ENCODE results near the gene LDLRAP1.

LDLRAP1 gene

DNA sequence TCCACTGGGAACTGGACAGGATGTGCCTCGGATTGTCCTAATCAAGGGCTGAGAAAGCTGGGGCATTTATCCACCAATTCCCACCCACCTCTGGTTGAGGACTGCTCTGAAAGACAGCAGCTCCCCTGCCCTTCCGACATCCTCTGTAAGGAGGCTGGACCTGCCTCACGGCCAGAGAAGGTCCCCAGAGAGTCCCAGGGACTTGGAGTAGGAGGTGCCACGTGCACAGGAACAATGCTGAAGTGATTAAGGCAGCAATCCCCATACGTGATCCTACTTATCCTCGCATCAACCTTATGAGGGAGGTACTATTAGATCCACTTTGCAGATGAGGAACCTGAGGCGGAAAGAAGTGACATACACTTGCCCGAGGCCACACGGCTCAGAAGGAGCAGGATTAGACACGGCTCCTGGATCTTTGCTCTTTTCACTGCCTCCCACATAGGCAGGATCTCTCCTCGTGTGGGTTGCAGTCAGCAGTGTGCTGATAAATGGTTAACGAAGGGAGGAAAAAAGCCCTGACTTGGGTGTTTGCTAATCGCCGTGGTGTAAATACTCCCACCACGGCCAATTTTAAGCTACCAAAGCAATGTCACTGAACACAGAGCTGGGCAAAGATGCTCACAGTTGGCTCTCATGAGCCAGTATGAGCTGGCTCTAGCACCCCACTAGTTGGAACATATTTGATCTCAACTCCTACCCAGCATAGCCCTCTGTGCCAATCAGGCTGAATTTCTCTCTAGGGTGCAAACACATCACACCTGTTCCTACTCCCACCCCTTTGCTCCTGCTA is 18.6 kb upstream of the LDLRAP1 start:
- no peak for DNase-seq (ENCODE audit: low read depth in 2 of 2)

DNA sequence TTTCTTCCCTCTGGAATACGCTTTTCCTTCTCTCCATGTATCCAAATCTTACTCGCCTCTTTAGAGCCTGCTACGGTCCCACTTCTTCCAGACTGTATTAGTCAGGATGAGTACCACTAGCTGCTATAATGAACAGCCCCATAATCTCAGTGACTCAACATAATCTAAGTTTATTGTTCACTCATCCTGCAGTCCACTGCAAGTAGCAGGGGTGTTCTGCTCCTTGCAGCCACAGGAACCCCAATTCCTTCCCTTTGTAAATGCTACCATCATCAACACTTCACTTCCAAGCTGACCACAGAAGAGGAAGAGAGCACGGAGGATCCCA is 18.1 kb upstream of the LDLRAP1 start:
- no peak for DNase-seq (ENCODE audit: low read depth in 2 of 2)

DNA sequence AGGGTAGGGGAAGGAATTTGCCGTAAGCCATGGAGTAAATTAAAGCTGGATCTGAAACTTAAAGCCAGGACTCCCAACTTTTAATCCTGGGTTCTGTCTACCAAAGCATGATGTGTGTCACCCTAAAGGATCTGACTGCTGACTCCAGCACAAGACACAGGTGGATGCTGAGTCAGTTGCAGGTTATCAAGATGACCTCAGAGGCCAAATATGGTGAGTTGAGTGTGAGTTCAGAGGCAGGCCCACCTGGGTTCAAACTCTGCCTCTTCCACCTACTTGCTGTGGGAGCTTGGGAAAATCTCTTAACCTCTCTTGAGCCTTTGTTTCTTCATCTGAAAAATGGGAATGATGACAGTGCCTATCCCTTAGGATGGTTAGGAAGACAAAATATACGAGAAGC is 16.7 kb upstream of the LDLRAP1 start:
- DNase-seq (ENCODE audit: low read depth in 2 of 2): no peak

DNA sequence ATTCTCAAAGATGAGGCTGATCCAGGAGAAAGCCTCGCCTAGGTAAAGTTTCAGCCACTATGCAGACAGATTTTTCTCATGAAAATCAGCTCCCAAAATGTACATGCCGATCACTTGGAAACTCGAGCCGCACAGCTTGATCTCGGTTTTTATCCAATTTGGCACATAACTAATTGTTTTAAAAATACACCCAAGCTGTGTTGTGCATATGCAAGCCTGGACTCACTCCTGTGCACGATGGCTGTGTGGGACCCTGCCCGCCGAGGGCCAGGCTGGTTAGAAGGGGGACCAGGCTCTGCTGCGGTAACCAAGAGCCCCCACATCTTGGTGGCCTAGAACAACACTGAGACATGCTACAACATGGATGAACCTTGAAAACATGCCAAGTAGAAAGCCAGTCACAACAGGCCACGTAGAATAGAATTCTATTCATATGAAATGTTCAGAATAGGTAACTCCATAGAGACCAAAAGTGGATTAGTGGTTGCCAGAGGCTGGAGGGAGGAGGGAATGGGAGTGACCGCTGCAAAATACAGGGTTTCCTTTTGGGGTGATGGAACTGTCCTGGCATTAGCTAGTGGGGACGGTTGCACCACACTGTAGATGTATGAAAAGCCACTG is 16.1 kb upstream of the LDLRAP1 start:
- DNase-seq (ENCODE audit: low read depth in 2 of 2): no peak

DNA sequence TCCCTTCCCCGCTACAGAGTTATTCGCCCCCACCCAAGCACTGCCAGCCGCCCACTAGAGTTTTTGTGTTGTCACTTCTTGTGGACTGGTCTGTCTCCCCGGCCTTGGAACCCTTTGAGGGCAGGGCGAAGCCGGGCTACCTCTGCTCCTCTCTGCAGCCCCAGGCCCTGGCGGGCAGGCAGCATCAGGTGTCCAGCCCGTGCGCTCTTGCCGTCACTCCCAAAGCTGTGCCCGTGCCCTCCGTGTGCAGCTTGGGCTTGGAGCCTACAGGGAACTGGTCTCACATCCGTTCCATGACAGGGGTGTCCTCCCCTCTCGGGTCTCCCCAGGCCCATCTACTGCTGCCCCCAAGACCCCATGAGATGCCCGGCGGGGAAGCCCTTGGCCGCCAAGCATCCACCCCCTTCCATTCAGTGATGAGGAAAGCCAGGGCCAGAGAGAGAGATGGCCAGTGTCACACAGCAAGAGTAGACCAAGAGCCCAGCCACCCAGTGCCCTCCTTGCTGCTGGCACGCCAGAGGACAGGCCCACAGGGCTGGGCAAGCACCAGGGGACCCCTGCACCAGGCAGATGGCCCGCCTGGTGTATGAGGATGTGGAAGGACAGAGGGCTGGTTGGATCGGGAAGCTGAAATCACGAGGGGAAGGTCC is 15.3 kb upstream of the LDLRAP1 start:
- no peak for DNase-seq (ENCODE audit: low read depth in 2 of 2)

DNA sequence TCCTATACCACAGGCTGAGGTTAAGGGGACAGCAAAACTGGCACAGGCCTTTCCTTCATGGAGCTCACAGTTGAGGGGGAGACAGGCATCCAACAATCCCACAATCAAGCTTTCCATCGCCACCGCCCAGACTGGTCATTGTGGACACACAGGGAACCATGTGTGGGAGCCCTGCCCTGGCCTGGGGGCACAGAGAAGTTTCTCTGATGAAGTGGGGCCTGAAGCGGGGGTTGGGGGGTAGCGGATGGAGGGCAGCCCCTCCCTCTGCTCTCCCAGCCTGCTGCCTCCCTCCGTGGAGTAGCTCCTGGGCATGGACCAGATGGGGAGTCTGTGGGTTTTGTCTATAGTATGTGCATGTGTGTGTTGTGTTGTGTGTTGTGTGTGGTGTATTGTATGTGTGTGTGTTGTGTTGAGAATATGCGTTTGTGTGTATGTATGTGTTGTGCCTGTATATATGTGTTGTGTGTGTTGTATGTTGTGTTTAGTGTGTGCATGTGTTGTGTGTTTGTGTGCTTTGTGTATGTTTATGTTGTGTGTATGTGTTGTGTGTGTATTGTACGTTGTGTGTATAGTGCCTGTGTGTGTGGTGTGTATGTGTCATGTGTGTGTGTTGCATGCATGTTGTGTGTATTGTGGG is 14.4 kb upstream of the LDLRAP1 start:
- DNase-seq (ENCODE audit: low read depth in 2 of 2): no peak

DNA sequence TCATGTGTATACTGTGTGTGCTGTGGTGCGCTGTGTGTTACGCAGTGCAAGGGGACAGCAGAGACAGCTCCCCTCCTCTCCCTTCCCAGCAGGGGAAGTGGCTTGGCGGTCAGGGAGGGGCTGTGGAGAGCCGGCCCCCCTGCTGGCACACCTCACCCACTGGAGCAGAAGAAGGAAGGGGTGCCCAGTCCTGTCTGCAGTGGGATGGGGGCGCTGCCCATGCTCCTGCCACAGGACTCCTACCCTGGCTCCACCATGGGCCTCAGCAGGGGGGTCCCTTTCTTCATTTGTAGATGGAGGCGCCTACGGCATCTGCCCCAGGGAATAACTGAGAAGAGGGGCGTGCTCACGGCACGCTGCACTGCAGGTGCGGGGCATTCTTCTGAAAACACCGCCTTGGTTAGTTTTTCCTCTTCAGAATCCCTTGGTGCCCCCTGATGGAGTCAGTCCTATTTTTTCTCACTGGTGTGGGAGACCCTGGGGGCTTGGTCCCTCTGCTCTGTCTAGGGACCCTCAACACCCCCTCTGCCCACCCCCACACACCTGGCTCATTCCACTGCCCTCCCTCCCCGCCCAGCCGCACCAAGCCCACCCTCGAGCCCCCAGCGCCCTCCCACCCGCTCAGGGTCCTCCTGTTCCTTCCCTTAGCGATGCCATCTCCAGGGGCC is 13.8 kb upstream of the LDLRAP1 start:
- no peak for DNase-seq (ENCODE audit: low read depth in 2 of 2)

DNA sequence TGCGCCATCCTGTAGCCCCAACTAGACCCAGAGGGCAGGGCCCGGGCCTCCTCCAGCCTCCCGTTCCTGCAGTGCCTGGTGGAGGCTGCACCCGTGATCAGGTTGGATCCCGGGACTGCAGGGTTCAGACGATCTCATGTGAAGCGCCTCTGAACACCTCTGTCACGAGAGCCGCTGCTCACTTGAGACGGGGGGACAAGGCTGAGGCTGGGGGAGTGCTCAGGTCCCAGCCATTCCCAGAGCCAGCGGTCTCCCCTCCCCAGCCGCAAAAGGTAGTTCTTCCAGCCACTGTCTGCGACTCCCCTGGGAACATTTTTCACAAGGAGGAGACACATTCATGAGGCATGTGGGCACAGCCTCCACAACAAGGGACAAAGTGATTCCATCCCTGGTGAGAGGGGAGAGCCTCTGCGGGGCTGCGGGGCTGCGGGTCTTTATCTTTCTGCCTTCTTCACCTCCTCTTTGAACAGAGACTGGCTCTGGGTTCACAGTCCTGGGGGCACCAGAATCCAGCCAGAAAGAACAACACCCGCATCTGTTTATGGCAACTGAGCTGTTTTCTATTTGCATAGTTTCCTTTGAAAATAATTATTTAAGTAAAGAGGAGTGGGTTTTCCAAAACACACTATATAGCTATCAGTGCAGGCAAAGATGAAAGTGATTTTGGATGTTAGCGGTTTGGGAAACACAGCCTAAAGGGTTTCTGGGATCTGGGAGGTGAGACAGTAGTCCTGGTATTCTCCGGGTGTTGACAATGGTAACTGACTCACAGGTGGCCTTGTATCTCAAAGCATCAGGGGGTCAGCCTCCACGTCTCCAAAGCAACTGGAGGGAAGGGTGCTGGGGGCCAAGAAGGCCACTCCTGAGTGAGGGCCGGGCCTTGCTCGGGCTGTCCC is 13.0 kb upstream of the LDLRAP1 start:
- no peak for DNase-seq (ENCODE audit: low read depth in 2 of 2)

DNA sequence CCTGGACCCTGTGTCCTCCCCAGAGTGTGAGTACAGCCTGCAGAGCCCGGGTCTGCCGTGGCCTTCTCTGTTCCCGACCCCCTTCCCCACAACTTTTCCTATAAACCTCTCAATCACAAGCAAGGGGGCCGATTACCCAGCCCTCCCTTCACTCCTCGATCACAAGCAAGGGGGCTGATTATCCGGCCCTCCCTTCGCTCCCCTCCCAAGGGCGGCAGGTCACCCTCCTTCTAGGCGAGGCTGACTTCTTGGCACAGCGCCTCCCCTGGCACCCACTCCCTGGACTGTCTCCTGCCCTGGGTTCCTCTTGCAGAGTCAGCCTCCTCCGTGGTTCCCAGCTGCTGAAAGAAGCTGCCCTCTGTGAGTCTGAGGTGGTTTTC is 12.3 kb upstream of the LDLRAP1 start:
- no peak for DNase-seq (ENCODE audit: low read depth in 2 of 2)

DNA sequence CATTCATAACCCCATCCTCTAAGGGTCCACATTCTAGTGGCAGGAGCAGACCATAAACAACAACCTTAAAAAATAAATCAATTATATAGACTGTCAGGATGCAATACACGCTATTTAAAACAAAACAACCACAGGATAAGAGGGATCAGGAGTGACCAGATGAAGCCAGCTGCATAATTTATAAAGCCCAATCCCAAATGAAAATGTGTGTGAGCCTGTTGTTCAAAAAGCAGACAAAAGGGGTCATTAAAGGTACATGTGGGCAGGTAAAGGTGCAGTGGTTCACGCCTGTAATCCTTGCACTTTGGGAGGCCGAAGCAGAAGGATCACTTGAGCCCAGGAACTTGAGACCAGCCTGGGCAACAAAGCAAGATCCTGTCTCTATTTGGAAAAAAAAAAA is 10.4 kb upstream of the LDLRAP1 start:
- DNase-seq (ENCODE audit: low read depth in 2 of 2): no peak

DNA sequence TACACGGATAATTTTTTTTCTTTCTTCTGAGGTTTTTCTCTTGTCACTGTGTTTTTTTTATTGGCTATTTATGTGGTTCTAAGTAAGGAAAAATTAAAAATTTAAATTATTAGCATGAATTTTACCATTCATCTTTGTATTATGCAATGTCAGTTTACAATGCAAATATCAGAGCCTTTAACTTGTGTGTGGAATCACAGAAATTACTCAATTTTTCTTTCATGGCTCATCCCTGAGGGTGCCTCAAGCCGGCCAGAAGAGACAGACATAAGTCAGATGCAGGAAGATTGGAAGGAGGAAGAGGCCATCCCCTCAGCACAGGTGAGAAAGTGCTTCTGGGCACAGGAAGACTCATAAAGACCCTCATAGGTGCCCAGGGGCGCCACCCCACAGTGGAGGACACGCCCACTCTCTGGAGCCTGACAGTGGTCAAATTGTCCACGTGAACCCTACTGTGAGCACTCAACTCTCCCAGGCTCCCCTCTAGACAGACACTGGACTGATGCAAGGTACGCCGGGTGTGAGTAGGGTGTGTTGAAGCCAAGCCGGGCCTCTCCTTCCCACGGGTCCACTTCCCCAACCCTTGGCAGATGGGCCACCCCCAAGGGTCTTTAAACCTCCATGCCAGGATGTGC is 9.5 kb upstream of the LDLRAP1 start:
- no peak for DNase-seq (ENCODE audit: low read depth in 2 of 2)

DNA sequence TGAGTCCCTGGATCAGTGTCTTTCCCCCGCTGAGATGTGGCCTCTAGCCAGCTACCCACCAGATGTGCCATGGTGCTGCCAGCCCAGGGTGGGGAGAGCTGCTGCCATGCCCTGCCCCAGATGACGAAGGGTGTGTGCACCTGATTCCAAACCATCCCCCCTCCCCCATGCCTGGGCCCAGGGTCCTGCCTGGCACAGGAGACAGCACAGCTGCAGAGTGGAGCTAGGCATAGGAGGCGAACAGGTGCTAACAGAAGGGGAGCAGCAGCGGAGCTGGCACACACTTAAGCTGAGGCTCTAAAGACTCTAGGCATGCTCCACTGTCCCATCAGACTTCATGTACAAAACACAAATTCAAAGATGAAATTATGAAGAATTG is 9.0 kb upstream of the LDLRAP1 start:
- DNase-seq (ENCODE audit: low read depth in 2 of 2): no peak

DNA sequence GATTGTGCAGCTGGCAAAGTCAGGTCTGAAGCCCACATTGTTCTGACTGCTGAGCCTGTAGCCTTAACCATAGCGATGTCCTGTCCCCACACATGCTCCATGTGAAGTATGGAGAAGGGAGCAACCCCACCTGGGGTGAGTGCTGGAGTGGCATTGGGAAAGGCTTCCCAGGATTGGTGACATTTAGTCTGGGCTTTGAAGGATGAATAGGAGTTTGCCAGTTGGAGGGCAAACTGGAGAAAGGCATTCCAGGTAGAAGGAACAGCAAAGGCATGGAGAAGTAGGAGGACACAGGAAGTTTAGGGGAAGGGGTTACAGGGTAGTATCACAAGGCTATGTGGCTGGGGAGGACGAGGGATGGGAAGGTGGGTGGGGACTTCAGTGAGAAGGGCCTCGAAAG is 7.3 kb upstream of the LDLRAP1 start:
- DNase-seq (ENCODE audit: low read depth in 2 of 2): no peak

DNA sequence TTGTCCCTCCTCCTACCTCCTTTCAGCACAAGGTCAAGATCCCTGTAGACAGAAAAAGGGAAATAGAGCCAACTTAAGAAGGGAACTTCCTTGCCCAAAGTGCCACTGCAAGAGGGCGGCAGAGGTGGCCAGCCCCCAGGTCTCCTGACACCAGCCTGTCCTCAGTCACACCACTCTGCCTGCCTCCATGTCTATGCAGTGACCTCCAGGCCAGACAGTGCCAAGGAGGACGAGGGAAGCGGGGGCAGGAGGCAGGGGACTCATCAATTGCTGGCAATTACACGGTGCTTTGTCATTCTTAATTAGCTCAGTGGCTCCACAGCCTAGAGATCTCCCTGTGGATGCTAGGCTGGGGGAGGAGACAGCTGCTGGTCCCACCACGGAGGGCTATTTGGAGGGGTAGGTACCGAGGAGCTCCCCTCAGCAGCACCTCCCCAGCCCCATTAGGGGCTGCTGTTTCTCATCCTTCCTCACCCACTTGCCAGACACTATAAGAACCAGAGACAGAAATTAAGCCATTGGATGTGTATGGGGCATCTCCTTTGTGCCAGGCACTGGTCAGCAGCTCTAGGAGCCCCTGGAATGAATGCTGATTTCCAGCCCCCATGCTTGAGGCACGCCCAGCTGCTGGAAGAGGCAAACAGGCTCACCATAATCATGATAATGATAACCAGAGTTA is 6.1 kb upstream of the LDLRAP1 start:
- no peak for DNase-seq (ENCODE audit: low read depth in 2 of 2)

DNA sequence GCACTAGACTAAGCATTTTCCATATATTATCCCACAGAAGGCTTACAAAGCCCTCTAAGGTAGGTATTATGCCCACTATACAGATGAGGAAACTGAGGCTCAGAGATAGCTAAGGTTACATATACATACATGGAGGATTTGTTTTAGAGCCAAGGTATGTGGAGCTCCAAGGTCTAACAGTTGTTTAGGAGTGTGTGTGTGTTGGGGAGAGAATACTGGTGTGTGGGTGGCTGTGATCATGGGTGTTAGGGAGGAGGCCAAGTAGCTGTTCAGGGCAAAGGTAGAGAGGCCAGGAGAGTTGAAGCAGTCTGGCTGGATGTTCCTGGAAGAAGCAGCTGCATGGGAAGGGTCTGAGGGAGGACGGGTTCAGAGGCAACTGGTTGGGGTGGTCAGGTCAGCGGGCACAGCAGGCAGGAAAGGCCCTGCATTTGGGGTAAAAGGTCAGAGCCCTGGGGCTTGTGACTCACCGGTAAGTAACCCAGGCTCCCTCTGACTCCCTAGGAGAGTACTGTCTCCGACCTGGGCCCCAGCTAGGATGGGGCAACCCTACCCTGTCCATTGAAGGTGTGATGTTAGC is 5.1 kb upstream of the LDLRAP1 start:
- no peak for DNase-seq (ENCODE audit: low read depth in 2 of 2)

DNA sequence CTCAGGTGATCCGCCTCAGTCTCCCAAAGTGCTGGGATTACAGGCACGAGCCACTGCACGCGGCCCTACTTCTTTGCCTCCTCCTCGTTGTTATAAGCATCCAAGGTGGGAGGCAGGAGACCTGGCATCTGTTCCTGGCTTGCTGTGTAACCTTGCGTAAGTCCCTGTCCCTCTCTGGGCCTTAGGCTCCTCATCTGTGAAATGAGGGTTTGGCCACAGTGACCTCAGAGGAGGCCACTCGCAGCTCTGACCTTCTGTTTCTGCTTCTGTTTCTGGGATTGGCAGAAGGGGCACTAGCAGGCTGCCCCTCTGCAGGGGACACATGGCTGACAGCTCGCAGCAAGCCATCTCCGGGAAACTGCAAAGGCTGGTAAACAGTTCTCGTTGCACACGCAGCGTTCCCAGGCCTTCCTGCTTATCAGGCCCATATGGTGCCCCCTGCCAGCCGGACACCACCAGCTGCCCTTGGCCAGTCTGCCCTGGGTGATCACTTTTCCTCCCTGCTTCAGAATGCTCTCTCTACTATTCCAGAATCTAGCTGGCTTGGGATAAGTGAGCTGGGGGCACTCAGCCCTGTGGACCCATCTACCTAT is 2.6 kb upstream of the LDLRAP1 start:
- DNase-seq (ENCODE audit: low read depth in 2 of 2): no peak

DNA sequence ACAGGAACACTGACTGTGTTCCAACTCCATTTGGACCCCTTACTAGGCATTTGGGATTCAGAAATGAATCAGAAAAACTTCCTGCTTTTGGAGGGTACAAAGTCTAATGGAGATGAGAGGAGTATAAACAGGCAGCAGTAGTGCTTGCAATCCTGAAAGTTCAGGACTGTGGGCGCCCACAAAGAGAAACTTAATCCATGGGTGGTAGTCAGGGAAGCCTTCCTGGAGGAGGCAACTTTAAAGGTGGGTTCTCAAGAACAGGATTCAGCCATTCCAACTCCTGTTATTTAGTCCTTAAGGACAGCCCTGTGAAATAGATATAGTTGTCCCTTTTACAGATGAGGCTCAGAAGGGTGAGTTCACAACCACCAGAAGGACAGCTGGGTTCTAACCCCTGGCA is 2.0 kb upstream of the LDLRAP1 start:
- no peak for DNase-seq (ENCODE audit: low read depth in 2 of 2)

DNA sequence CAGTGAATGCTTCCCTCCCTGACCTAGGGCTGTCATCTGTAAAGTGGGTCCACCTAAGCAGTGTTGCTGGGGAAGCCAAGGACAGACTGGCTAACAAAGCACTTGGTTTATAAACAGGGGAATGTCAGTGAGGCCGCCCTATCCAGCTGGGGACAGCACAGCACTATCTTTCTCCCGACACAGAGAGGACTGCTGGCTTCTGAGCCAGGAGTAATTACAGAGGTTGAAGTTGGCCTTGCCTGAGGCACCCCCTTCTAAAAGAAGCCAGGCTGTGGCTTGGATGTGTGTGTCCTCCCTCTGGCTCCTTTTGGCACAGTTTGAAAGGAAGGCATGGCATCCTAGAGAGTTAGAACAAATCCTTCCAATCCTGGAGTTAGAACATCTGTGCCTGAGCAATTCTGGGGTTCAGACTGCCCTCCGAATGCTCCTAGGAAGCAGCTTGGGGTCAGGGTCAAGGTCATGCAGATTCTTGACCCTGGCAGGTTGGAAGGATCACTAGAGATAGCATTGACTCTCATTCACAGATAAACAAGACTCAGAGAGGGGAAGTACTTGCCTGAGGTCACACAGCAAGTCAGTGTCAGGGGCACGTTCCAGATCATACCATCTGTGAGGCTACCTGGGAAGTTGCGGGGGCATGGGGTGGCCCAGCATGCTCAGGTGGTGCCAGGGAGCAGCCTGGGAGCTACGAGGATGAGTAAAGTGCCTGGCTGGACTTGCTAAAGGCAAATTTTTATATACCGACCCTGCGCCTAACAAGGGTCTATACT is 1.3 kb upstream of the LDLRAP1 start:
- DNase-seq (ENCODE audit: low read depth in 2 of 2): no peak

DNA sequence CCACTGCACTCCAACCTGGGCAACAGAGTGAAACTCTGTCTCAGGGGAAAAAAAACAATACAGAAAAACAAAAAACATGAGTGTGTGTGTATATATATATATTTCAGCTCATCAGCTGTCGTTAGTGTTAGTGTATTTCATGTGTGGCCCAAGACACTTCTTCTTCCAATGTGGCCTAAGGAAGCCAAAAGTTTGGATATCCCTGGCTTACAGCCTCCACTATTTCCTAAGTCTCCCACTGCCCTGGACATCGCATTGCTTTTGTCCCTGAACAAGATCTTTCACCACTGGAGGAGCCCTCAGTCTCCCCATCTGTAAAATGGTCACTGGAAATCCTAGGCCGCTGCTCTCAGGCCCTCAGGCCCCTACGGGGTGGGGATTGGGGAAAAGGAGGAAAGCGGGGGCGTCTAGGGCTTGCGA is 391 bp upstream of the LDLRAP1 start:
- no peak for DNase-seq (ENCODE audit: low read depth in 2 of 2)

Data from activated CD4-positive, alpha-beta T cell treated with anti-CD3 and anti-CD28 coated beads for 24 hours (primary cell).